Activated naive CD8-positive, alpha-beta T cell treated with anti-CD3 and anti-CD28 coated beads, Interleukin-2, amount 50 U/mL, for 24 hours (primary cell): Measurements from ENCODE around the gene INSL3.
A peak's percentile ranks its signal among the peaks of the same experiment; 100 is the strongest.

ENCODE experiments used
- ATAC-seq: fragments of 150-1000 bp; cut with Tn5 transposase; one replicate; pipeline ENCODE4 v1.10.0; 2021
- DNase-seq: peaks from one replicate; pipeline ENCODE4 v3.0.0; 2021
- H3K27ac Mint-ChIP-seq: one replicate; pipeline ENCODE4 v1.8.0; 2021; ENCODE audit warnings: mild to moderate bottlenecking, mixed read lengths
- H3K27me3 Mint-ChIP-seq: one replicate; pipeline ENCODE4 v1.8.0; 2021; ENCODE audit warnings: mixed read lengths
- H3K36me3 Mint-ChIP-seq: one replicate; pipeline ENCODE4 v1.8.0; 2021; ENCODE audit warnings: low read depth, mixed read lengths
- H3K4me1 Mint-ChIP-seq: one replicate; pipeline ENCODE4 v1.8.0; 2021; ENCODE audit warnings: mixed read lengths
- H3K4me3 Mint-ChIP-seq: one replicate; pipeline ENCODE4 v1.8.0; 2021; ENCODE audit warnings: mild to moderate bottlenecking, moderate library complexity, mixed read lengths
- H3K9me3 Mint-ChIP-seq: one replicate; pipeline ENCODE4 v1.8.0; 2021; ENCODE audit warnings: mixed read lengths

INSL3 gene

GRCh38 chr19:17835182-17836006 is 14.1 kb upstream of the INSL3 start:
- Mint-ChIP-seq H3K4me3 (no peak overlapping the region), H3K27me3 (no peaks in the 10 kb centered on the region), H3K4me1 (peaks cover 13% of the 10 kb centered on the region), H3K36me3 (peaks cover 60% of the 10 kb centered on the region), H3K27ac (peak overlapping the region; percentile 7), H3K9me3 (peaks cover 3% of the 10 kb centered on the region)
- ATAC-seq (no peak), DNase-seq (no peak)

GRCh38 chr19:17834350-17835181 is 13.2 kb upstream of the INSL3 start:
- H3K4me1 Mint-ChIP-seq: peaks cover 13% of the 10 kb centered on the region
- no peaks in the 10 kb centered on the region for H3K27me3 Mint-ChIP-seq
- no peak overlapping the region for H3K27ac Mint-ChIP-seq
- ATAC-seq: no peak
- H3K4me3 Mint-ChIP-seq: no peak overlapping the region
- DNase-seq: no peak
- peaks cover 3% of the 10 kb centered on the region for H3K9me3 Mint-ChIP-seq
- H3K36me3 Mint-ChIP-seq: peaks cover 63% of the 10 kb centered on the region

- H3K27ac Mint-ChIP-seq: no peak overlapping the region
- ATAC-seq: no peak
These were observed 11.3 kb upstream of the INSL3 start for GRCh38 chr19:17832443-17833208.

GRCh38 chr19:17831419-17831888 is 10.1 kb upstream of the INSL3 start:
- peaks cover 3% of the 10 kb centered on the region for H3K9me3 Mint-ChIP-seq
- H3K27me3 Mint-ChIP-seq: no peaks in the 10 kb centered on the region
- ATAC-seq (no peak), DNase-seq (no peak)
- peaks cover 56% of the 10 kb centered on the region for H3K36me3 Mint-ChIP-seq
- no peaks in the 10 kb centered on the region for H3K4me1 Mint-ChIP-seq
- H3K27ac Mint-ChIP-seq: no peak overlapping the region
- no peak overlapping the region for H3K4me3 Mint-ChIP-seq

More at GRCh38 chr19:17832443-17833208, 11.3 kb upstream of the INSL3 start:
- no peak for DNase-seq
- no peaks in the 10 kb centered on the region for H3K4me1 Mint-ChIP-seq
- peaks cover 3% of the 10 kb centered on the region for H3K9me3 Mint-ChIP-seq
- H3K27me3 Mint-ChIP-seq: no peaks in the 10 kb centered on the region
- peaks cover 56% of the 10 kb centered on the region for H3K36me3 Mint-ChIP-seq
- no peak overlapping the region for H3K4me3 Mint-ChIP-seq

GRCh38 chr19:17830567-17831418 is 9.5 kb upstream of the INSL3 start:
- peaks cover 3% of the 10 kb centered on the region for H3K9me3 Mint-ChIP-seq
- no peak overlapping the region for H3K4me3 Mint-ChIP-seq
- H3K27me3 Mint-ChIP-seq: no peaks in the 10 kb centered on the region
- H3K27ac Mint-ChIP-seq: no peak overlapping the region
- peaks cover 52% of the 10 kb centered on the region for H3K36me3 Mint-ChIP-seq
- ATAC-seq (peak; percentile 49), DNase-seq (peak; percentile 64)
- H3K4me1 Mint-ChIP-seq: no peaks in the 10 kb centered on the region

- Mint-ChIP-seq H3K9me3 (peaks cover 3% of the 10 kb centered on the region), H3K27ac (no peak overlapping the region)
These were observed 8.7 kb upstream of the INSL3 start for GRCh38 chr19:17829855-17830566.

GRCh38 chr19:17826508-17827056 is 5.3 kb upstream of the INSL3 start:
- DNase-seq: no peak
- Mint-ChIP-seq H3K4me3 (no peak overlapping the region), H3K27ac (no peak overlapping the region), H3K9me3 (no peaks in the 10 kb centered on the region), H3K36me3 (peaks cover 26% of the 10 kb centered on the region), H3K27me3 (no peaks in the 10 kb centered on the region), H3K4me1 (no peaks in the 10 kb centered on the region)
- no peak for ATAC-seq

More at GRCh38 chr19:17829855-17830566, 8.7 kb upstream of the INSL3 start:
- Mint-ChIP-seq H3K36me3 (peaks cover 48% of the 10 kb centered on the region), H3K27me3 (no peaks in the 10 kb centered on the region), H3K4me1 (no peaks in the 10 kb centered on the region), H3K4me3 (no peak overlapping the region)
- ATAC-seq (no peak), DNase-seq (no peak)

GRCh38 chr19:17824339-17824738 is 3.0 kb upstream of the INSL3 start:
- H3K27ac Mint-ChIP-seq: peak overlapping the region; percentile 39

GRCh38 chr19:17817668-17818363 is 3.5 kb downstream of the INSL3 start:
- Mint-ChIP-seq H3K4me3 (no peak overlapping the region), H3K4me1 (no peaks in the 10 kb centered on the region), H3K27me3 (no peaks in the 10 kb centered on the region), H3K27ac (no peak overlapping the region), H3K36me3 (no peaks in the 10 kb centered on the region), H3K9me3 (no peaks in the 10 kb centered on the region)
- ATAC-seq: no peak
- no peak for DNase-seq

More at GRCh38 chr19:17824339-17824738, 3.0 kb upstream of the INSL3 start:
- no peaks in the 10 kb centered on the region for H3K4me1 Mint-ChIP-seq
- H3K27me3 Mint-ChIP-seq: no peaks in the 10 kb centered on the region
- H3K9me3 Mint-ChIP-seq: no peaks in the 10 kb centered on the region
- H3K4me3 Mint-ChIP-seq: no peak overlapping the region
- no peak for DNase-seq
- ATAC-seq: no peak
- H3K36me3 Mint-ChIP-seq: peaks cover 12% of the 10 kb centered on the region

GRCh38 chr19:17812099-17812498 is 9.2 kb downstream of the INSL3 start:
- Mint-ChIP-seq H3K27ac (no peak overlapping the region), H3K9me3 (no peaks in the 10 kb centered on the region), H3K27me3 (peaks cover 1% of the 10 kb centered on the region), H3K4me1 (peaks cover 8% of the 10 kb centered on the region), H3K36me3 (no peaks in the 10 kb centered on the region), H3K4me3 (no peak overlapping the region)
- no peak for DNase-seq
- ATAC-seq: no peak

- no peak overlapping the region for H3K27ac Mint-ChIP-seq
- H3K4me1 Mint-ChIP-seq: peaks cover 10% of the 10 kb centered on the region
- peaks cover 1% of the 10 kb centered on the region for H3K27me3 Mint-ChIP-seq
- DNase-seq (no peak), ATAC-seq (no peak)
- no peaks in the 10 kb centered on the region for H3K9me3 Mint-ChIP-seq
- H3K4me3 Mint-ChIP-seq: no peak overlapping the region
- H3K36me3 Mint-ChIP-seq: no peaks in the 10 kb centered on the region
These were observed 9.6 kb downstream of the INSL3 start for GRCh38 chr19:17811681-17812080.

GRCh38 chr19:17811103-17811502 is 10.2 kb downstream of the INSL3 start:
- Mint-ChIP-seq H3K9me3 (no peaks in the 10 kb centered on the region), H3K4me3 (no peak overlapping the region), H3K27ac (no peak overlapping the region), H3K36me3 (no peaks in the 10 kb centered on the region), H3K27me3 (peaks cover 1% of the 10 kb centered on the region), H3K4me1 (peaks cover 11% of the 10 kb centered on the region)
- ATAC-seq: no peak
- DNase-seq: no peak
